AG09309 (cell line): ENCODE results near the gene FAM163A.

Source experiments
- DNase-seq: peaks from one replicate; pipeline ENCODE4 v3.0.0-alpha.2; 2010; ENCODE audit warnings: low read depth
- H3K4me3 ChIP-seq: 2 replicates; pipeline ENCODE4 v1.5.1; 2011; ENCODE audit warnings: mild to moderate bottlenecking, low read depth, low read length, moderate library complexity; ENCODE audit not compliant: control insufficient read depth
- TF ChIP-seq, protein P1 (sequence below): IDR thresholded peaks from 2 replicates; pipeline ENCODE4 v1.5.1; 2011; ENCODE audit warnings: mild to moderate bottlenecking, low read depth, low read length, inconsistent platforms; ENCODE audit not compliant: insufficient read depth, control insufficient read depth; ENCODE audit errors: missing control alignments

FAM163A gene

GRCh38 chr1:179786815-179787685 is 44.0 kb downstream of the FAM163A start:
- H3K4me3 ChIP-seq, result no peak overlapping the region
- TF ChIP-seq, protein P1, sequence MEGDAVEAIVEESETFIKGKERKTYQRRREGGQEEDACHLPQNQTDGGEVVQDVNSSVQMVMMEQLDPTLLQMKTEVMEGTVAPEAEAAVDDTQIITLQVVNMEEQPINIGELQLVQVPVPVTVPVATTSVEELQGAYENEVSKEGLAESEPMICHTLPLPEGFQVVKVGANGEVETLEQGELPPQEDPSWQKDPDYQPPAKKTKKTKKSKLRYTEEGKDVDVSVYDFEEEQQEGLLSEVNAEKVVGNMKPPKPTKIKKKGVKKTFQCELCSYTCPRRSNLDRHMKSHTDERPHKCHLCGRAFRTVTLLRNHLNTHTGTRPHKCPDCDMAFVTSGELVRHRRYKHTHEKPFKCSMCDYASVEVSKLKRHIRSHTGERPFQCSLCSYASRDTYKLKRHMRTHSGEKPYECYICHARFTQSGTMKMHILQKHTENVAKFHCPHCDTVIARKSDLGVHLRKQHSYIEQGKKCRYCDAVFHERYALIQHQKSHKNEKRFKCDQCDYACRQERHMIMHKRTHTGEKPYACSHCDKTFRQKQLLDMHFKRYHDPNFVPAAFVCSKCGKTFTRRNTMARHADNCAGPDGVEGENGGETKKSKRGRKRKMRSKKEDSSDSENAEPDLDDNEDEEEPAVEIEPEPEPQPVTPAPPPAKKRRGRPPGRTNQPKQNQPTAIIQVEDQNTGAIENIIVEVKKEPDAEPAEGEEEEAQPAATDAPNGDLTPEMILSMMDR, result no peak
- DNase-seq, result no peak

GRCh38 chr1:179788259-179788658 is 45.2 kb downstream of the FAM163A start:
- TF ChIP-seq, protein P1, result no peak
- no peak for DNase-seq
- H3K4me3 ChIP-seq, result no peak overlapping the region

GRCh38 chr1:179793281-179793680 is 50.2 kb downstream of the FAM163A start:
- H3K4me3 ChIP-seq, result no peak overlapping the region
- DNase-seq, result no peak
- TF ChIP-seq, protein P1, result no peak

- H3K4me3 ChIP-seq, result no peak overlapping the region
- DNase-seq, result no peak
- TF ChIP-seq, protein P1, result no peak
These were observed 51.1 kb downstream of the FAM163A start for GRCh38 chr1:179794146-179794545.

DNA sequence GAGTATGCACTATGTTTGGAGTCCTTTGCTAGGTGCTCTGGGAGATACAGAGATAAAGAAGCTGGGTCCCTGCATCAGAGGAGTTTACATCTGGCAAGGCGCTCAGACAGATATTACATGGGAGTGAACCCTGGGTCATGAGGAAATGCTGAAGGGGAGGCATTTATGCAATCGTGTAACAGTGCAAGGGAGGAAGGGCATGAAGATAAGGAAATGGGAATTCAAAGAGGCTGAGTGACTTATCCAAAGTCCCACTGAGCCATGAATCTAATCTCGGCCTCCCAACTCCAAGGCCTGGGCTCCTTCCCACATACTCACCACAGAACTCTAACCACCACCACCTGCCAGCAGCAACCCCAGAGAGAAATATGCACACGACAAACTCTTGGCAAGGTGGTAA is 51.6 kb downstream of the FAM163A start:
- TF ChIP-seq, protein P1, result no peak
- DNase-seq, result no peak
- H3K4me3 ChIP-seq, result no peak overlapping the region

GRCh38 chr1:179798213-179798863 is 55.2 kb downstream of the FAM163A start:
- H3K4me3 ChIP-seq, result no peak overlapping the region
- TF ChIP-seq, protein P1, result no peak
- no peak for DNase-seq
